Measurements from ENCODE around the gene RBFOX1. TPM values are rescaled to one million over a fixed set of nuclear protein-coding genes. Genes with fewer than 3 reads are reported as not detected.

The RBFOX1 gene
- total and polyA plus RNA-seq, 11 donors = 13.4 to 68.1 (median 48.2) TPM

- no peaks in the 10 kb centered on the region for H3K36me3 ChIP-seq
- no peaks in the 10 kb centered on the region for H3K9me3 ChIP-seq
- no peak overlapping the region for H3K27ac ChIP-seq
- no peak for ATAC-seq
- no peak for TF ChIP-seq POLR2A (IDR thresholded peaks at IDR 0.05)
- no peak for TF ChIP-seq CTCF (IDR thresholded peaks at IDR 0.05)
- WGBS, 4 donors = 64 to 73% (median 69%) methylated on average over 5 of the region's 5 CpGs
- H3K4me3 ChIP-seq = no peak overlapping the region
- intact Hi-C loops (cut with DNase I) = no loop called here
- no peak for DNase-seq
- no peaks in the 10 kb centered on the region for H3K27me3 ChIP-seq
- peaks cover 0 to 34% (median 0%) of the 10 kb centered on the region in 12 donors for H3K4me1 ChIP-seq
Observed at GRCh38 chr16:7421578-7421977, 88.9 kb downstream of the RBFOX1 start.

- no peaks in the 10 kb centered on the region for H3K9me3 ChIP-seq
- ATAC-seq = no peak
- H3K4me3 ChIP-seq = no peak overlapping the region
- DNase-seq = no peak
- H3K36me3 ChIP-seq = no peaks in the 10 kb centered on the region
- WGBS, 4 donors = 79 to 84% (median 79%) methylated on average over 21 of the region's 21 CpGs
- no peaks in the 10 kb centered on the region for H3K27me3 ChIP-seq
- intact Hi-C loops (cut with DNase I) = no loop called here
- no peak for TF ChIP-seq POLR2A (IDR thresholded peaks at IDR 0.05)
- TF ChIP-seq CTCF (IDR thresholded peaks at IDR 0.05) = no peak
- H3K27ac ChIP-seq = no peak overlapping the region
- H3K4me1 ChIP-seq = peaks cover 0 to 34% (median 0%) of the 10 kb centered on the region in 12 donors
Observed at GRCh38 chr16:7422036-7422888, 89.6 kb downstream of the RBFOX1 start.

DNA sequence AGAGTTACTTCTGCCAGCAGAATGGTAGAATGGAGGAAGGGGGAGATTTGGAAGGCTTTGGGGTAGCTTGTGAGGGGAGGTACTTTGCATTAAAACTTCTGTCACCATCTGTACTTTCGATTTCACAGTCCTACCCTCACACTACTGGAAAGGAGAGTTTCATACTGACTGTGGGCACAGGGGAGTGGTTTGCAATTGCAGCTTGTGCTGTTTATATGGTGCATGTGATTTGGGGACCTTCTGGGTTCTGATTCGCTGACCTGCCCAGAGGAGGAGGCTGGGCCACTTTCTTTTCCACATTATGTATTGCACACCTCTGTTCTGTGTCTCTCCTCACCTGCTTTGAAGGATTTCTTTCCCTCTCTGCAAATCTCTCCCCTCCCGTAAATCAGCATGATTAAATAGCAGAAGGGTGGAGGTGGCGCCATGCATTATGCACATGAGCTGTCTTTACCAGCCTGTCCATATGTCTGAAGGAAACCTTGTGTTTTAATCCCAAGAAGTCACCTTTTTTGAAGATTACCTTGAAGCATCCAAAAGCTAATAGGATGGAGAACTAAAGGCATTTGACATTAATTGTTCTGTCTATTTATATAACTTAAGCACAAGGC lies 90.9 kb downstream of the RBFOX1 start:
- no peak for TF ChIP-seq POLR2A (IDR thresholded peaks at IDR 0.05)
- no peak for TF ChIP-seq CTCF (IDR thresholded peaks at IDR 0.05)
- Histone ChIP-seq H3K4me1 (peaks cover 0 to 34% (median 0%) of the 10 kb centered on the region in 12 donors), H3K27me3 (no peaks in the 10 kb centered on the region), H3K4me3 (no peak overlapping the region), H3K36me3 (no peaks in the 10 kb centered on the region), H3K27ac (no peak overlapping the region), H3K9me3 (no peaks in the 10 kb centered on the region)
- DNase-seq = no peak
- WGBS, 4 donors = 47 to 65% (median 49%) methylated on average over 4 of the region's 4 CpGs
- intact Hi-C loops (cut with DNase I) = no loop called here
- peak in 1 of 4 donors; percentile 18 for ATAC-seq

DNA sequence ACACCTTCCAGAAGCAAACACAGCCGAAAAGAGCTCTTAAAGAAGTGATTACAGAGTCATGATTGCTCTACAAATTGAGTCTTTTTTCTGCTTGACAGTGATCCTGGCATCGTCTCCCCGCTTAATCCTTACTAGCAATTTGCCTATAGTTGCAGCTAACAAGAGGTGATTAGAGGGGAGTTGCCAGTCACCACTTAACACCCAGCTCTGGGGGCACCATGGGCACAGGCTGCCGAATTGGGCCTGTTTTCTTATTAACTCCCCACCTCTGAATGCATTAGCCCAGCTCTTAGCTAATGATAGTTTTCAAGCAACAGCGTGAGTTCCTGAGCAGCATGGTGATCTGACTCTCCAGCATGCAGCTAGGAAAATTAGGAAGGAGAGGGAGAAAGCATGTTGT lies 93.5 kb downstream of the RBFOX1 start:
- DNase-seq (no peak), ATAC-seq (no peak)
- 74 to 86% (median 79%) methylated on average over 5 of the region's 5 CpGs for WGBS, 4 donors
- no peak overlapping the region for H3K27ac ChIP-seq
- no peaks in the 10 kb centered on the region for H3K36me3 ChIP-seq
- H3K4me3 ChIP-seq = no peak overlapping the region
- intact Hi-C loops (cut with DNase I) = no loop called here
- TF ChIP-seq CTCF (IDR thresholded peaks at IDR 0.05) = no peak
- TF ChIP-seq POLR2A (IDR thresholded peaks at IDR 0.05) = no peak
- H3K9me3 ChIP-seq = no peaks in the 10 kb centered on the region
- peaks cover 0 to 25% (median 0%) of the 10 kb centered on the region in 12 donors for H3K4me1 ChIP-seq
- H3K27me3 ChIP-seq = no peaks in the 10 kb centered on the region

Data from heart left ventricle (tissue), 16 donors.